IMR-90 (cell line): ENCODE results near the gene OR1S2. TPM values are rescaled to one million over a fixed set of nuclear protein-coding genes. Genes with fewer than 3 reads are reported as not detected.

ENCODE experiments used
- ATAC-seq: fragments of 200-7000 bp; cut with Tn5 transposase; 2 replicates; pipeline ENCODE4 v1.9.1; 2020; ENCODE audit warnings: low read depth, mild to moderate bottlenecking, moderate library complexity
- BruUV-seq: library from RNA; stranded (reverse); fragments of 400-500 nt; replicated peaks from 2 replicates; lab custom pipeline; 2021; lab: Mats Ljungman, UMichigan
- CTCF ChIA-PET: fragments of 300-600 bp; formaldehyde crosslinking; extraction: SDS; loops from one replicate; lab custom pipeline; 2021; ENCODE audit warnings: antibody characterized with exemption; lab: Yijun Ruan, JAX
- POLR2A ChIA-PET: fragments of 300-600 bp; sonication (Branson Sonifier 250); formaldehyde crosslinking; loops from one replicate; lab custom pipeline; 2022; ENCODE audit warnings: antibody characterized with exemption; ENCODE audit not compliant: unreplicated experiment; lab: Charles Lee
- DNase-seq: peaks from one replicate; pipeline ENCODE4 v3.0.0; 2013
- H2AFZ ChIP-seq: replicated peaks from 2 replicates; pipeline ENCODE3; 2013; ENCODE audit warnings: low read length, mild to moderate bottlenecking; ENCODE audit not compliant: poor library complexity
- H2AK5ac ChIP-seq: 2 replicates; pipeline ENCODE4 v1.6.1; 2013; ENCODE audit warnings: low read depth, low read length, inconsistent platforms
- H2AK9ac ChIP-seq: replicated peaks from 2 replicates; pipeline ENCODE3; 2013; ENCODE audit warnings: mild to moderate bottlenecking, low read depth, low read length, moderate library complexity; ENCODE audit not compliant: poor library complexity
- H2BK120ac ChIP-seq: 2 replicates; pipeline ENCODE4 v1.6.1; 2013; ENCODE audit warnings: low read depth, low read length, inconsistent platforms
- H2BK15ac ChIP-seq: 3 replicates; pipeline ENCODE4 v1.6.1; 2013; ENCODE audit warnings: low read depth, low read length, inconsistent platforms
- H2BK20ac ChIP-seq: 2 replicates; pipeline ENCODE4 v1.6.1; 2013; ENCODE audit warnings: low read depth, mild to moderate bottlenecking, inconsistent platforms, low read length, moderate library complexity
- H2BK5ac ChIP-seq: 2 replicates; pipeline ENCODE4 v1.6.1; 2013; ENCODE audit warnings: mild to moderate bottlenecking, low read depth, low read length, inconsistent platforms; ENCODE audit not compliant: poor library complexity, severe bottlenecking
- H3K14ac ChIP-seq: replicated peaks from 2 replicates; pipeline ENCODE4 v1.6.1; 2013; ENCODE audit warnings: low read depth, low read length, inconsistent platforms
- H3K18ac ChIP-seq: 2 replicates; pipeline ENCODE4 v1.6.1; 2013; ENCODE audit warnings: low read depth, low read length, control low read depth
- H3K23ac ChIP-seq: 2 replicates; pipeline ENCODE4 v1.6.1; 2013; ENCODE audit warnings: low read depth, low read length, inconsistent platforms
- H3K27ac ChIP-seq: 2 replicates; pipeline ENCODE4 v1.5.1; 2013; ENCODE audit warnings: mild to moderate bottlenecking, control low read depth, low read length; ENCODE audit not compliant: insufficient read depth
- H3K27me3 ChIP-seq: 2 replicates; pipeline ENCODE4 v1.6.1; 2013; ENCODE audit warnings: low read length; ENCODE audit not compliant: control insufficient read depth, insufficient read depth
- H3K36me3 ChIP-seq: 2 replicates; pipeline ENCODE4 v1.6.1; 2013; ENCODE audit warnings: low read length, mixed read lengths; ENCODE audit not compliant: control insufficient read depth, insufficient read depth
- H3K4ac ChIP-seq: 2 replicates; pipeline ENCODE4 v1.6.1; 2013; ENCODE audit warnings: low read depth, low read length, inconsistent platforms
- H3K4me1 ChIP-seq: 2 replicates; pipeline ENCODE4 v1.6.1; 2013; ENCODE audit warnings: low read length, mixed read lengths; ENCODE audit not compliant: control insufficient read depth, insufficient read depth
- H3K4me2 ChIP-seq: 2 replicates; pipeline ENCODE4 v1.6.1; 2013; ENCODE audit warnings: low read depth, mild to moderate bottlenecking, control low read depth, low read length, moderate library complexity
- H3K4me3 ChIP-seq: 2 replicates; pipeline ENCODE4 v1.5.1; 2013; ENCODE audit warnings: low read depth, mild to moderate bottlenecking, control low read depth, low read length, moderate library complexity; ENCODE audit not compliant: insufficient read depth
- H3K56ac ChIP-seq: 2 replicates; pipeline ENCODE4 v1.6.1; 2013; ENCODE audit warnings: low read length, inconsistent platforms; ENCODE audit not compliant: insufficient read depth; ENCODE audit errors: extremely low read depth
- H3K79me1 ChIP-seq, 2 experiments: 2 replicates each; pipeline ENCODE4 v1.6.1; 2013; ENCODE audit warnings: low read length in 2 of 2, inconsistent platforms in 1 of 2, low read depth in 1 of 2
- H3K9ac ChIP-seq: 2 replicates; pipeline ENCODE4 v1.6.1; 2013; ENCODE audit warnings: low read depth, low read length, control low read depth
- H3K9me1 ChIP-seq: 2 replicates; pipeline ENCODE4 v1.6.1; 2013; ENCODE audit warnings: low read length, inconsistent platforms; ENCODE audit not compliant: insufficient read depth
- H3K9me3 ChIP-seq: 2 replicates; pipeline ENCODE4 v1.6.1; 2013; ENCODE audit warnings: low read length; ENCODE audit not compliant: control insufficient read depth, insufficient read depth
- H4K20me1 ChIP-seq: 2 replicates; pipeline ENCODE4 v1.6.1; 2013; ENCODE audit warnings: low read length, inconsistent platforms; ENCODE audit not compliant: insufficient read depth
- H4K5ac ChIP-seq: 2 replicates; pipeline ENCODE4 v1.6.1; 2013; ENCODE audit warnings: mild to moderate bottlenecking, low read depth, low read length, control low read depth
- H4K8ac ChIP-seq, 2 experiments: 2 replicates each; pipeline ENCODE4 v1.6.1; 2013; ENCODE audit warnings: low read depth in 2 of 2, low read length in 2 of 2, control low read depth in 1 of 2, inconsistent platforms in 1 of 2
- H4K91ac ChIP-seq: 2 replicates; pipeline ENCODE4 v1.6.1; 2013; ENCODE audit warnings: low read depth, low read length, inconsistent platforms; ENCODE audit not compliant: insufficient read depth
- BHLHE40 ChIP-seq: fragments of 150-350 bp; IDR thresholded peaks from 2 replicates; pipeline ENCODE4 v1.6.1; 2016; ENCODE audit warnings: mild to moderate bottlenecking, low read depth, low read length
- CEBPB ChIP-seq: IDR thresholded peaks from 2 replicates; pipeline ENCODE4 v1.6.1; 2012; ENCODE audit warnings: low read depth, low read length, improper control_type of control experiment
- CHD1 ChIP-seq: IDR thresholded peaks from 2 replicates; pipeline ENCODE4 v1.6.1; 2012; ENCODE audit warnings: low read depth, low read length, improper control_type of control experiment
- CTCF ChIP-seq: conservative IDR thresholded peaks from 2 replicates; pipeline ENCODE4 v1.5.1; 2012; ENCODE audit warnings: mild to moderate bottlenecking, low read depth, low read length, improper control_type of control experiment
- ELK1 ChIP-seq: fragments of 150-350 bp; IDR thresholded peaks from 2 replicates; pipeline ENCODE4 v1.6.1; 2016; ENCODE audit warnings: low read depth, mild to moderate bottlenecking, low read length, moderate library complexity, borderline replicate concordance
- FOS ChIP-seq: fragments of 150-350 bp; IDR thresholded peaks from 2 replicates; pipeline ENCODE4 v1.6.1; 2016; ENCODE audit warnings: low read depth, low read length
- MAFK ChIP-seq: IDR thresholded peaks from 2 replicates; pipeline ENCODE4 v1.6.1; 2012; ENCODE audit warnings: low read depth, low read length, improper control_type of control experiment
- MAZ ChIP-seq: IDR thresholded peaks from 2 replicates; pipeline ENCODE4 v1.6.1; 2012; ENCODE audit warnings: low read depth, mild to moderate bottlenecking, low read length, improper control_type of control experiment, moderate library complexity, borderline replicate concordance
- MXI1 ChIP-seq: IDR thresholded peaks from 2 replicates; pipeline ENCODE4 v1.6.1; 2012; ENCODE audit warnings: low read depth, mild to moderate bottlenecking, low read length, moderate library complexity, borderline replicate concordance
- NFE2L2 ChIP-seq: fragments of 150-350 bp; IDR thresholded peaks from 2 replicates; pipeline ENCODE4 v1.6.1; 2016; ENCODE audit warnings: low read depth, mild to moderate bottlenecking, low read length
- POLR2A ChIP-seq: IDR thresholded peaks from 2 replicates; pipeline ENCODE4 v1.6.1; 2012; ENCODE audit warnings: mild to moderate bottlenecking, low read depth, low read length
- RAD21 ChIP-seq: IDR thresholded peaks from 2 replicates; pipeline ENCODE4 v1.6.1; 2012; ENCODE audit warnings: low read length, improper control_type of control experiment
- RCOR1 ChIP-seq: IDR thresholded peaks from 2 replicates; pipeline ENCODE4 v1.6.1; 2012; ENCODE audit warnings: mild to moderate bottlenecking, low read length, improper control_type of control experiment; ENCODE audit not compliant: insufficient replicate concordance
- RFX5 ChIP-seq: IDR thresholded peaks from 2 replicates; pipeline ENCODE4 v1.8.0; 2012; ENCODE audit warnings: low read depth, mild to moderate bottlenecking, low read length, moderate library complexity
- SMC3 ChIP-seq: fragments of 150-350 bp; IDR thresholded peaks from 2 replicates; pipeline ENCODE4 v1.6.1; 2016; ENCODE audit warnings: low read depth, mild to moderate bottlenecking, antibody characterized with exemption, low read length, moderate library complexity
- USF2 ChIP-seq: fragments of 150-350 bp; IDR thresholded peaks from 2 replicates; pipeline ENCODE4 v1.6.1; 2017; ENCODE audit warnings: mild to moderate bottlenecking, antibody characterized with exemption, low read length, low read depth
- WGBS, 2 experiments: methylation state at CpG; one replicate each; pipeline versions ENCODE4 v1.1.5 to v1.1.7; 2013; ENCODE audit warnings: missing lambda C conversion rate in 2 of 2; ENCODE audit not compliant: insufficient read length in 1 of 2; ENCODE audit errors: extremely low coverage in 2 of 2; 5-methylcytosine and 5-hydroxymethylcytosine counted together
- dilution Hi-C: fragments of 300-500 bp; cut with HindIII; formaldehyde crosslinking; loops from one replicate; pipeline ENCODE4 v1.14.3; 2018; ENCODE audit warnings: low sequenced_read_pairs; ENCODE audit not compliant: unreplicated experiment
- in situ Hi-C: fragments of 300-500 bp; cut with MboI; formaldehyde crosslinking; loops from 3 replicates; pipeline ENCODE4 v1.14.3; 2019; ENCODE audit warnings: low sequenced_read_pairs, inconsistent platforms, mixed read lengths
- intact Hi-C: fragments of 100-400 bp; cut with micrococcal nuclease; formaldehyde crosslinking; loops from 2 replicates; pipeline ENCODE4 v1.10.0; 2022
- polyA plus RNA-seq, 3 experiments: library from polyadenylated mRNA; depleted of rRNA; stranded (reverse); fragments of >200 nt; gene quantifications; 2 replicates each; pipeline ENCODE4 v1.2.3, GENCODE V29; 2012; ENCODE audit warnings: low replicate concordance in 1 of 3
- total RNA-seq: library from RNA; depleted of rRNA; stranded (reverse); fragments of >200 nt; gene quantifications from 2 replicates; pipeline ENCODE4 v1.2.3, GENCODE V29; 2012

OR1S2 gene
- total and polyA plus RNA-seq, 2 of the 4 experiments (the other 2 are of a cell fraction), result not detected

DNA sequence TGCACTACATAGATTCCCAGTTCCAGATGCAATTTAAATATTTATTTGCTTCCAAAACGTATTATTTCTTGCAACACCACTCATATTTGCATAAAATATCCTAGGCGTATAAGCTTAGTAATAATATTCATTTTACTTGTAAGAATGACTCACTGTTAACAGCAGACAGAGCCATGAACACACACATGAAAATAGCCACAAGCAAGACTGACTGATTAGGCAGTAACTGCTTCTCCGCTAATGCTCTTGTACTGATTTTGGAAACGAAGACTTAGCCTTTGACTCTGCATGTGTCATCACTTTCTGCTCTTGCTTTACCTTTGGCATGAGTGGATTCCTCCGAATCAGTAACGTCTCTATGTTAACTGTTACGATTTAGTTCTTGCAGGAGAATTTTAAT lies 18.8 kb upstream of the OR1S2 start:
- H3K56ac ChIP-seq, result no peak overlapping the region
- H3K36me3 ChIP-seq, result no peaks in the 10 kb centered on the region
- H2BK120ac ChIP-seq, result no peak overlapping the region
- H3K4me2 ChIP-seq, result no peak overlapping the region
- DNase-seq (peak; percentile 41), ATAC-seq (peak; percentile 42)
- no peaks in the 10 kb centered on the region; the same call in 1 of the 2 replicates for H3K9me3 ChIP-seq
- in situ Hi-C loops, result no loop called here
- no peak overlapping the region for H3K4me3 ChIP-seq
- H2AFZ ChIP-seq, result no peak overlapping the region
- no TSS peak for BruUV-seq
- H2BK5ac ChIP-seq, result no peak overlapping the region
- no CpG with 5 or more reads among the region's 7 CpGs for WGBS, 2 experiments
- TF ChIP-seq POLR2A, result no peak
- TF ChIP-seq USF2, result no peak
- TF ChIP-seq CHD1, result no peak
- TF ChIP-seq FOS, result no peak
- TF ChIP-seq BHLHE40, result no peak
- no peak for TF ChIP-seq SMC3
- TF ChIP-seq RFX5, result no peak
- TF ChIP-seq MAFK, result no peak
- no peak for TF ChIP-seq RAD21
- TF ChIP-seq ELK1, result no peak
- TF ChIP-seq MAZ, result no peak
- TF ChIP-seq MXI1, result no peak
- TF ChIP-seq NFE2L2, result no peak
- no peak for TF ChIP-seq CEBPB
- no peak for TF ChIP-seq RCOR1
- no peak for TF ChIP-seq CTCF
- H3K27ac ChIP-seq, result no peak overlapping the region
- no peak overlapping the region for H3K23ac ChIP-seq
- no peak overlapping the region for H2BK15ac ChIP-seq
- no peak overlapping the region for H3K18ac ChIP-seq
- dilution Hi-C loops, result no loop called here
- H3K14ac ChIP-seq, result no peak overlapping the region
- H3K9ac ChIP-seq, result no peak overlapping the region
- H4K20me1 ChIP-seq, result no peaks in the 10 kb centered on the region
- no peak overlapping the region for H4K5ac ChIP-seq
- intact Hi-C loops, result no loop called here
- ChIA-PET CTCF (no interaction called here), POLR2A (no interaction called here)
- H4K8ac ChIP-seq, result no peak overlapping the region
- H3K79me1 ChIP-seq, result no peaks in the 10 kb centered on the region
- no peaks in the 10 kb centered on the region for H3K4me1 ChIP-seq
- H3K9me1 ChIP-seq, result no peaks in the 10 kb centered on the region
- no peak overlapping the region for H4K91ac ChIP-seq
- H2AK5ac ChIP-seq, result no peak overlapping the region
- no peak overlapping the region for H2BK20ac ChIP-seq
- H2AK9ac ChIP-seq, result no peak overlapping the region
- H3K27me3 ChIP-seq, result no peaks in the 10 kb centered on the region
- H3K4ac ChIP-seq, result no peak overlapping the region
